Loucy (cell line): Measurements from ENCODE around the gene CCDC17.

Source experiments
- CTCF ChIP-seq: fragments of 200-600 bp; sonication (generic); conservative IDR thresholded peaks from 2 replicates; pipeline ENCODE4 v1.5.1; 2014; ENCODE audit warnings: mild to moderate bottlenecking, antibody characterized with exemption, low read length
- EZH2phosphoT487 ChIP-seq: fragments of 200-600 bp; IDR thresholded peaks from 2 replicates; pipeline ENCODE4 v1.6.1; 2018; ENCODE audit warnings: antibody characterized with exemption, mild to moderate bottlenecking, moderate library complexity, borderline replicate concordance

GRCh38 chr1:45668526-45668925 lies 44.7 kb upstream of the CCDC17 start:
- TF ChIP-seq CTCF (no peak), EZH2phosphoT487 (no peak)
